ENCODE results near the gene PARP12. TPM values are rescaled to one million over a fixed set of nuclear protein-coding genes. Genes with fewer than 3 reads are reported as not detected.

PARP12 gene
- total and polyA plus RNA-seq, 7 experiments from 2014 or later = 26.2 to 145 (median 72.9) TPM

Other genes starting within 250 kb of the PARP12 start
- gene TBXAS1, start 233.7 kb downstream of the PARP12 start, total RNA-seq = 10 to 100 TPM in 1 of 5 experiments, 1 to 10 TPM in 4; 2.6 to 70.9 (median 6.7) TPM
- gene TBXAS1, start 233.7 kb downstream of the PARP12 start, polyA plus RNA-seq = 1 to 10 TPM; 1.9 to 2.9 TPM
- gene KDM7A, start 114.0 kb upstream of the PARP12 start, total RNA-seq = 10 to 100 TPM; 24.0 to 62.5 (median 50.3) TPM
- gene KDM7A, start 114.0 kb upstream of the PARP12 start, polyA plus RNA-seq = 1 to 10 TPM; 5.4 to 6.0 TPM

Measured in naive thymus-derived CD4-positive, alpha-beta T cell (primary cell).